H1 (cell line): ENCODE data around the gene BCAS3. TPM values are rescaled to one million over a fixed set of nuclear protein-coding genes. Genes with fewer than 3 reads are reported as not detected.

Experiments
- CTCF ChIA-PET: fragments of 300-600 bp; sonication (Branson Sonifier 250); formaldehyde crosslinking; loops from one replicate; lab custom pipeline; 2021; ENCODE audit not compliant: partially characterized antibody; lab: Charles Lee
- POLR2A ChIA-PET: fragments of 300-600 bp; sonication (Branson Sonifier 250); formaldehyde crosslinking; loops from one replicate; lab custom pipeline; 2021; ENCODE audit warnings: inconsistent platforms; ENCODE audit not compliant: partially characterized antibody; lab: Charles Lee
- DNase-seq, 2 experiments: peaks; one replicate each; pipeline versions ENCODE4 v3.0.0 to v3.0.0-alpha.2; 2010 to 2022; ENCODE audit warnings: low spot score in 2 of 2, low read depth in 1 of 2, mixed read lengths in 1 of 2
- FAIRE-seq: peaks from 2 replicates; lab custom pipeline; 2011; peaks lifted over from hg19 to GRCh38; lab: Jason Lieb, UNC
- H2AFZ ChIP-seq: 2 replicates; pipeline ENCODE4 v1.8.1; 2012; ENCODE audit warnings: low read length, inconsistent platforms
- H2AK5ac ChIP-seq: 2 replicates; pipeline ENCODE4 v1.6.1; 2013; ENCODE audit warnings: low read depth, low read length
- H2BK120ac ChIP-seq: replicated peaks from 2 replicates; pipeline ENCODE3; 2013; ENCODE audit warnings: low read depth, low read length, inconsistent platforms
- H2BK12ac ChIP-seq: 2 replicates; pipeline ENCODE4 v1.6.1; 2013; ENCODE audit warnings: low read depth, low read length
- H2BK15ac ChIP-seq: 2 replicates; pipeline ENCODE4 v1.6.1; 2013; ENCODE audit warnings: low read length
- H2BK20ac ChIP-seq: 2 replicates; pipeline ENCODE4 v1.6.1; 2013; ENCODE audit warnings: low read length
- H2BK5ac ChIP-seq: 2 replicates; pipeline ENCODE4 v1.6.1; 2013; ENCODE audit warnings: low read depth, low read length
- H3K14ac ChIP-seq: 2 replicates; pipeline ENCODE4 v1.6.1; 2013; ENCODE audit warnings: inconsistent platforms; ENCODE audit not compliant: insufficient read length
- H3K18ac ChIP-seq: 2 replicates; pipeline ENCODE4 v1.6.1; 2013; ENCODE audit warnings: low read length; ENCODE audit errors: extremely low read depth
- H3K23ac ChIP-seq: 2 replicates; pipeline ENCODE4 v1.6.1; 2013; ENCODE audit warnings: inconsistent platforms; ENCODE audit not compliant: insufficient read length
- H3K23me2 ChIP-seq: 2 replicates; pipeline ENCODE4 v1.6.1; 2013; ENCODE audit warnings: low read depth, low read length
- H3K27ac ChIP-seq: 2 replicates; pipeline ENCODE4 v1.6.1; 2011; ENCODE audit warnings: low read depth, low read length, inconsistent platforms
- H3K27me3 ChIP-seq, 4 experiments: replicated peaks in 1 of 4; 1 replicate in 1 of 4; 2 replicates in 3 of 4; pipeline versions ENCODE4 v1.6.1 to v1.8.1; 2011 to 2013; ENCODE audit warnings: low read length in 3 of 4, mild to moderate bottlenecking in 3 of 4, inconsistent platforms in 2 of 4, mixed read lengths in 2 of 4, moderate library complexity in 1 of 4; ENCODE audit not compliant: control insufficient read depth in 3 of 4, insufficient read depth in 3 of 4; ENCODE audit errors: extremely low read depth in 1 of 4
- H3K36me3 ChIP-seq, 4 experiments: 2 replicates each; pipeline versions ENCODE4 v1.6.1 to v1.8.1; 2011 to 2013; ENCODE audit warnings: mild to moderate bottlenecking in 4 of 4, low read length in 3 of 4, moderate library complexity in 2 of 4, control low read depth in 1 of 4, inconsistent platforms in 1 of 4; ENCODE audit not compliant: insufficient read depth in 4 of 4, control insufficient read depth in 2 of 4
- H3K4ac ChIP-seq: replicated peaks from 2 replicates; pipeline ENCODE3; 2013; ENCODE audit warnings: low read length, low read depth, mixed read lengths, inconsistent platforms; ENCODE audit not compliant: insufficient read length
- H3K4me1 ChIP-seq, 4 experiments: replicated peaks in 1 of 4; 1 replicate in 1 of 4; 2 replicates in 3 of 4; pipeline versions ENCODE4 v1.6.1 to v1.8.1; 2011 to 2013; ENCODE audit warnings: low read length in 3 of 4, inconsistent platforms in 2 of 4, mixed read lengths in 1 of 4; ENCODE audit not compliant: insufficient read depth in 4 of 4, control insufficient read depth in 3 of 4
- H3K4me2 ChIP-seq, 2 experiments: 2 replicates each; pipeline versions ENCODE4 v1.6.1 to v1.8.1; 2011 to 2013; ENCODE audit warnings: low read depth in 2 of 2, low read length in 2 of 2, control low read depth in 1 of 2, inconsistent platforms in 1 of 2, mild to moderate bottlenecking in 1 of 2; ENCODE audit not compliant: insufficient read depth in 1 of 2
- H3K4me3 ChIP-seq, 4 experiments: fragments of 200-600, 300-600 bp in 1 of 4; sonication (generic), shearing (Covaris generic), sonication (Bioruptor Twin) in 1 of 4; 2 replicates each; pipeline versions ENCODE4 v1.5.1 to v1.8.1; 2011 to 2016; ENCODE audit warnings: low read length in 4 of 4, low read depth in 3 of 4, control low read depth in 2 of 4, inconsistent platforms in 2 of 4, mild to moderate bottlenecking in 2 of 4, mixed read lengths in 1 of 4, moderate library complexity in 1 of 4; ENCODE audit not compliant: insufficient read depth in 2 of 4; ENCODE audit errors: extremely low read depth in 1 of 4
- H3K56ac ChIP-seq: replicated peaks from 2 replicates; pipeline ENCODE3; 2013; ENCODE audit warnings: low read depth, mild to moderate bottlenecking, mixed read lengths, low read length, inconsistent platforms; ENCODE audit not compliant: insufficient read length
- H3K79me1 ChIP-seq: 2 replicates; pipeline ENCODE4 v1.6.1; 2013; ENCODE audit warnings: low read depth, low read length, control low read depth
- H3K79me2 ChIP-seq, 2 experiments: 2 replicates each; pipeline versions ENCODE4 v1.6.1 to v1.8.1; 2012 to 2013; ENCODE audit warnings: low read length in 2 of 2, mild to moderate bottlenecking in 2 of 2, inconsistent platforms in 1 of 2; ENCODE audit not compliant: insufficient read depth in 2 of 2, control insufficient read depth in 1 of 2
- H3K9ac ChIP-seq, 4 experiments: replicated peaks in 1 of 4; 1 replicate in 1 of 4; 2 replicates in 3 of 4; pipeline versions ENCODE4 v1.6.1 to v1.8.1; 2011 to 2013; ENCODE audit warnings: low read depth in 3 of 4, low read length in 3 of 4, control low read depth in 2 of 4, mild to moderate bottlenecking in 2 of 4, moderate library complexity in 2 of 4, inconsistent platforms in 1 of 4; ENCODE audit errors: extremely low read depth in 1 of 4
- H3K9me3 ChIP-seq, 2 experiments: 2 replicates each; pipeline versions ENCODE4 v1.6.1 to v1.8.1; 2012 to 2013; ENCODE audit warnings: mild to moderate bottlenecking in 2 of 2, moderate library complexity in 2 of 2, control low read depth in 1 of 2, inconsistent platforms in 1 of 2, low read depth in 1 of 2, low read length in 1 of 2, mixed read lengths in 1 of 2; ENCODE audit not compliant: insufficient read depth in 2 of 2
- H4K20me1 ChIP-seq, 2 experiments: replicated peaks in 1 of 2; 2 replicates each; pipeline versions ENCODE3 to v1.8.1; 2011 to 2013; ENCODE audit warnings: inconsistent platforms in 2 of 2, low read length in 2 of 2, mild to moderate bottlenecking in 1 of 2; ENCODE audit not compliant: insufficient read depth in 2 of 2, control insufficient read depth in 1 of 2
- H4K5ac ChIP-seq: 2 replicates; pipeline ENCODE4 v1.6.1; 2013; ENCODE audit warnings: low read length, low read depth, mixed read lengths, inconsistent platforms; ENCODE audit not compliant: insufficient read length
- H4K8ac ChIP-seq: 2 replicates; pipeline ENCODE4 v1.8.0; 2013; ENCODE audit warnings: mild to moderate bottlenecking, moderate library complexity, low read length, inconsistent platforms; ENCODE audit not compliant: insufficient read depth; ENCODE audit errors: extremely low read depth
- H4K91ac ChIP-seq: replicated peaks from 2 replicates; pipeline ENCODE3; 2013; ENCODE audit warnings: low read length, mixed read lengths, inconsistent platforms; ENCODE audit not compliant: insufficient read length
- EP300 ChIP-seq, 2 experiments: IDR thresholded peaks; 1 replicate in 1 of 2; 2 replicates in 1 of 2; pipeline ENCODE4 v1.6.1; 2011 to 2012; ENCODE audit warnings: low read depth in 2 of 2, low read length in 2 of 2, mild to moderate bottlenecking in 2 of 2, borderline replicate concordance in 1 of 2, inconsistent platforms in 1 of 2, moderate library complexity in 1 of 2
- JUN ChIP-seq: IDR thresholded peaks from 2 replicates; pipeline ENCODE4 v1.6.1; 2011; ENCODE audit warnings: low read depth, mild to moderate bottlenecking, improper control_type of control experiment, low read length
- MAFK ChIP-seq: IDR thresholded peaks from 2 replicates; pipeline ENCODE4 v1.6.1; 2012; ENCODE audit warnings: low read depth, mild to moderate bottlenecking, improper control_type of control experiment, low read length
- POLR2A ChIP-seq, 2 experiments: IDR thresholded peaks; 1 replicate in 1 of 2; 2 replicates in 1 of 2; pipeline ENCODE4 v1.6.1; 2011; ENCODE audit warnings: low read depth in 2 of 2, low read length in 2 of 2, mild to moderate bottlenecking in 2 of 2; ENCODE audit errors: control extremely low read depth in 1 of 2
- RBBP5 ChIP-seq: IDR thresholded peaks from 2 replicates; pipeline ENCODE4 v1.7.1; 2012; ENCODE audit warnings: low read depth, mild to moderate bottlenecking, inconsistent platforms, low read length, moderate library complexity, borderline replicate concordance
- RFX5 ChIP-seq: IDR thresholded peaks from 2 replicates; pipeline ENCODE4 v1.6.1; 2011; ENCODE audit warnings: low read depth, low read length, improper control_type of control experiment, borderline replicate concordance
- RXRA ChIP-seq: IDR thresholded peaks from 2 replicates; pipeline ENCODE4 v1.6.1; 2011; ENCODE audit warnings: low read depth, mild to moderate bottlenecking, low read length, moderate library complexity; ENCODE audit not compliant: insufficient read depth
- SRF ChIP-seq: IDR thresholded peaks from 2 replicates; pipeline ENCODE4 v1.6.1; 2011; ENCODE audit warnings: mild to moderate bottlenecking, low read depth, low read length, moderate library complexity
- TBP ChIP-seq: IDR thresholded peaks from 2 replicates; pipeline ENCODE4 v1.6.1; 2011; ENCODE audit warnings: low read depth, low read length, improper control_type of control experiment
- polyA plus RNA-seq, 7 experiments: library from polyadenylated mRNA; depleted of rRNA in 3 of 7; stranded (reverse) in 5 of 7; unstranded in 2 of 7; fragments of >200 nt in 5 of 7; fragments of 200-250 nt in 2 of 7; gene quantifications; 1 replicate in 5 of 7; 2 replicates in 1 of 7; 4 replicates in 1 of 7; pipeline versions ENCODE4 v1.2.1 to v1.2.3, GENCODE V29; 2011 to 2013; ENCODE audit warnings: missing spikeins in 2 of 7, mixed read lengths in 2 of 7
- total RNA-seq: library from RNA; stranded (reverse); fragmentation: NEBNext Ultra II Directional; extraction: Animal tissue kit (Norgen Biotek cat#: 25700); gene quantifications from 2 replicates; pipeline ENCODE4 v1.2.1, GENCODE V29; 2021
- TF ChIP-seq, protein P1 (sequence below): IDR thresholded peaks from 2 replicates; pipeline ENCODE4 v1.6.1; 2012; ENCODE audit warnings: inconsistent platforms
- TF ChIP-seq, protein P2 (sequence below): IDR thresholded peaks from 2 replicates; pipeline ENCODE4 v1.6.1; 2011; ENCODE audit warnings: low read length, improper control_type of control experiment
- TF ChIP-seq, protein P3 (sequence below): IDR thresholded peaks from 2 replicates; pipeline ENCODE4 v1.6.1; 2012; ENCODE audit warnings: low read length, inconsistent platforms

BCAS3 gene
- total and polyA plus RNA-seq, 2 of the 8 experiments (the other 6 are each of a cell fraction or from before 2014, with no cell fraction given), result 9.9 to 13.3 TPM

DNA sequence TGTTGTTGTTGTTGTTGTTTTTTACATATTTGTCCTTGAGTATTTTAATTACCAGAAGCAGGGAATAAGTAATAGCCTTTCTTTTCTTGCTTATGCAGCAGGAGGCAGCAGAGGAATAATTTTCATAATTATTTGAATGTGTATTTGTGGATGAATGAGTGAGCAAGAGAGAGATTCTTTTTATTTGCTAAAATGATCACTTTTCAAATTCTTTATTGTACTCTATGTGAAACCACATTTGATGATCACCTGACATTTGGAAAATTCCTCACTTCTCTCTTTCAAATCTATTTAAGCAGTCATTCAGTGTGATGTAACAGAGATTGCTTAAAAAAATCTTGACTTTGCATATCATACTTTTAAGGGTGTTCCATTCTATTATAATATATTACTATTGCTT lies 223.6 kb downstream of the BCAS3 start:
- Histone ChIP-seq H3K4me1 (peaks cover 0 to 2% (median 0%) of the 10 kb centered on the region in 4 experiments; a peak in 1 of 7 replicates), H3K18ac (no peak overlapping the region), H2AFZ (no peak overlapping the region), H2BK15ac (no peak overlapping the region), H2BK20ac (no peak overlapping the region), H3K4me3 (no peak overlapping the region), H3K14ac (no peak overlapping the region), H3K36me3 (no peaks in the 10 kb centered on the region), H3K79me1 (peaks cover 2% of the 10 kb centered on the region; the same call in 1 of the 2 replicates), H2BK12ac (no peak overlapping the region), H2BK120ac (no peak overlapping the region), H3K79me2 (no peaks in the 10 kb centered on the region), H3K9ac (no peak overlapping the region), H3K23me2 (no peaks in the 10 kb centered on the region), H3K4ac (no peak overlapping the region), H2BK5ac (no peak overlapping the region), H3K9me3 (no peaks in the 10 kb centered on the region), H4K20me1 (no peaks in the 10 kb centered on the region), H3K23ac (no peak overlapping the region), H3K27me3 (no peaks in the 10 kb centered on the region), H3K4me2 (no peak overlapping the region), H3K56ac (no peak overlapping the region), H4K91ac (no peak overlapping the region), H4K8ac (no peak overlapping the region), H2AK5ac (no peak overlapping the region), H3K27ac (no peak overlapping the region), H4K5ac (no peak overlapping the region)
- FAIRE-seq (no peak), DNase-seq (no peak)
- CTCF ChIA-PET, result no interaction called here
- POLR2A ChIA-PET, result no interaction called here
- TF ChIP-seq SRF, result no peak
- TF ChIP-seq, protein P1, sequence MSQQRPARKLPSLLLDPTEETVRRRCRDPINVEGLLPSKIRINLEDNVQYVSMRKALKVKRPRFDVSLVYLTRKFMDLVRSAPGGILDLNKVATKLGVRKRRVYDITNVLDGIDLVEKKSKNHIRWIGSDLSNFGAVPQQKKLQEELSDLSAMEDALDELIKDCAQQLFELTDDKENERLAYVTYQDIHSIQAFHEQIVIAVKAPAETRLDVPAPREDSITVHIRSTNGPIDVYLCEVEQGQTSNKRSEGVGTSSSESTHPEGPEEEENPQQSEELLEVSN, result no peak
- no peak for TF ChIP-seq RFX5
- TF ChIP-seq, protein P2, sequence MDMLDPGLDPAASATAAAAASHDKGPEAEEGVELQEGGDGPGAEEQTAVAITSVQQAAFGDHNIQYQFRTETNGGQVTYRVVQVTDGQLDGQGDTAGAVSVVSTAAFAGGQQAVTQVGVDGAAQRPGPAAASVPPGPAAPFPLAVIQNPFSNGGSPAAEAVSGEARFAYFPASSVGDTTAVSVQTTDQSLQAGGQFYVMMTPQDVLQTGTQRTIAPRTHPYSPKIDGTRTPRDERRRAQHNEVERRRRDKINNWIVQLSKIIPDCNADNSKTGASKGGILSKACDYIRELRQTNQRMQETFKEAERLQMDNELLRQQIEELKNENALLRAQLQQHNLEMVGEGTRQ, result no peak
- no peak for TF ChIP-seq TBP
- TF ChIP-seq RBBP5, result no peak
- no peak for TF ChIP-seq EP300 (IDR thresholded peaks at IDR 0.05; ENCODE audit: borderline replicate concordance in 1 of 2, low read depth in 2 of 2, low read length in 2 of 2)
- TF ChIP-seq POLR2A (IDR thresholded peaks at IDR 0.05; ENCODE audit: control extremely low read depth in 1 of 2, low read depth in 2 of 2, low read length in 2 of 2), result no peak
- TF ChIP-seq, protein P3, sequence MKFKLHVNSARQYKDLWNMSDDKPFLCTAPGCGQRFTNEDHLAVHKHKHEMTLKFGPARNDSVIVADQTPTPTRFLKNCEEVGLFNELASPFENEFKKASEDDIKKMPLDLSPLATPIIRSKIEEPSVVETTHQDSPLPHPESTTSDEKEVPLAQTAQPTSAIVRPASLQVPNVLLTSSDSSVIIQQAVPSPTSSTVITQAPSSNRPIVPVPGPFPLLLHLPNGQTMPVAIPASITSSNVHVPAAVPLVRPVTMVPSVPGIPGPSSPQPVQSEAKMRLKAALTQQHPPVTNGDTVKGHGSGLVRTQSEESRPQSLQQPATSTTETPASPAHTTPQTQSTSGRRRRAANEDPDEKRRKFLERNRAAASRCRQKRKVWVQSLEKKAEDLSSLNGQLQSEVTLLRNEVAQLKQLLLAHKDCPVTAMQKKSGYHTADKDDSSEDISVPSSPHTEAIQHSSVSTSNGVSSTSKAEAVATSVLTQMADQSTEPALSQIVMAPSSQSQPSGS, result no peak
- no peak for TF ChIP-seq JUN
- no peak for TF ChIP-seq RXRA
- TF ChIP-seq MAFK, result no peak
